RPMI7951 (cell line): ENCODE data around the gene SYNGR4. TPM values are rescaled to one million over a fixed set of nuclear protein-coding genes. Genes with fewer than 3 reads are reported as not detected.
"Not testable (repeated sequence)": the region's sequence is repeated elsewhere in the genome, so short reads cannot be mapped to it uniquely, and the experiment has no call there.

Experiments
- DNase-seq: peaks from one replicate; pipeline ENCODE4 v3.0.0-alpha.2; 2012; ENCODE audit warnings: low read depth
- total RNA-seq: library from RNA; depleted of rRNA; stranded (reverse); fragments of >200 nt; shearing (Covaris generic); gene quantifications from 2 replicates; pipeline ENCODE4 v1.2.3, GENCODE V29; 2014

SYNGR4 gene
- total RNA-seq, 1 experiment from 2014 or later, result not detected

DNA sequence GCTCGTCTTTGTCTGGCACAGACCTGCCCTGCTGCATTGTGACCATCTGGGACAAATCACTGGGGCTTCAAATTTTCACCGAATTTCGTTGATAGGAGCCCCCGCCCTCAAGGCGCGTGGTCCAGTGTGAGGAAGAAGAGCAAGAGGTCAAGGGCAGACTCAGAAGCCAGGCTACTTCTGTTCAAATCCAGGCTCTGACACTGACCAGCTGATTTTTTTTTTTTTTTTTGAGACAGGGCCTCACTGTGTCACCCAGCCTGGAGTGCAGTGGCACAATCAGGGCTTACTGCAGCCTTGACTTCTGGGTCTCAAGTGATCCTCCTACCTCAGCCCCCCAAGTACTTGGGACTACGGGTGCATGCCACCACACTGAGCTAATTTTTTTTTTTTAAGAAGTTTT is 7.2 kb downstream of the SYNGR4 start:
- no peak for DNase-seq

DNA sequence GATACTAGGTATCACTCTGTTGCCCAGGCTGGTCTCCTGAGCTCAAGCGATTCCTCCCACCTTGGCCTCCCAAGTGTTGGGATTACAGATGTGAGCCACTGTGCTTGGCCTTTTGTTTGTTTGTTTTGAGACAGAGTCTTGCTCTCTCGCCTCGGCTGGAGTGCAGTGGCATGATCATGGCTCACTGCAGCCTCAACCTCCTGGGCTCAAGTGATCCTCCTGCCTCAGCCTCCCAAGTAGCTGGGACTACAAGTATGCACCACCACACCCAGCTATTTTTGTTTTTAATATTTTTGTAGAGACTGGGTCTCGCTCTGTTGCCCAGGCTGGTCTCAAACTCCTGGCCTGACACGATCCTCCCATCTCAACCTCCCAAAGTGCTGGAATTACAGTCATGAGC is 7.6 kb downstream of the SYNGR4 start:
- DNase-seq, result not testable (repeated sequence)

GRCh38 chr19:48372904-48373303 is 8.7 kb downstream of the SYNGR4 start:
- DNase-seq, result no peak

DNA sequence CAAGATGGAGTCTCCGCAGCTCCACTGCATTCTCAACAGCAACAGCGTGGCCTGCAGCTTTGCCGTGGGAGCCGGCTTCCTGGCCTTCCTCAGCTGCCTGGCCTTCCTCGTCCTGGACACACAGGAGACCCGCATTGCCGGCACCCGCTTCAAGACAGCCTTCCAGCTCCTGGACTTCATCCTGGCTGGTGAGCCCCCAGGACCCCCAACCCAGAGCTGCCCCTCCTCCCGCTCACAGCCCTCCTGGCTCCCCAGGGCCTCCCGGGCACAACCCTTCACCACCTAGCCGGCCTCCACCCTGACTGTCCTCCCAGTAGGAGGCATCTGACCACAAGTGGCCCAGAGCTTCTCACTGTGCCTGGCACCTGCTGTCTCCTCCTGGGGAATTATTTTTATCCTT is 9.4 kb downstream of the SYNGR4 start:
- no peak for DNase-seq

DNA sequence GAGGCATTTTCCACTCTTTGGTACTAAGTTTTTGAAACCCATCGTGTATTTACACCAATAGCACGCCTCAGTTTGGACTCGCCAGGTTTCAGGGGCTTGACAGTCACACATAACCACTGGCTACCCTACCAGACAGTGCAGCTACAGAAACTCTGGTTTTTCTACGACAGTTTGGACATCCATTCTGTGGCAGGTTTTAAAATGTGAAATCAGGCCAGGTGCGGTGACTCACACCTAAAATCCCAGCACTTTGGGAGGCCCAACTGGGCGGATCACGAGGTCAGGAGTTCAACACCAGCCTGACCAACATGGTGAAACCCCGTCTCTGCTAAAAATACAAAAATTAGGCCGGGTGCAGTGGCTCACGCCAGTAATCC is 14.0 kb downstream of the SYNGR4 start:
- DNase-seq, result no peak

- DNase-seq, result no peak
These were observed 14.9 kb downstream of the SYNGR4 start for GRCh38 chr19:48379058-48379457.

DNA sequence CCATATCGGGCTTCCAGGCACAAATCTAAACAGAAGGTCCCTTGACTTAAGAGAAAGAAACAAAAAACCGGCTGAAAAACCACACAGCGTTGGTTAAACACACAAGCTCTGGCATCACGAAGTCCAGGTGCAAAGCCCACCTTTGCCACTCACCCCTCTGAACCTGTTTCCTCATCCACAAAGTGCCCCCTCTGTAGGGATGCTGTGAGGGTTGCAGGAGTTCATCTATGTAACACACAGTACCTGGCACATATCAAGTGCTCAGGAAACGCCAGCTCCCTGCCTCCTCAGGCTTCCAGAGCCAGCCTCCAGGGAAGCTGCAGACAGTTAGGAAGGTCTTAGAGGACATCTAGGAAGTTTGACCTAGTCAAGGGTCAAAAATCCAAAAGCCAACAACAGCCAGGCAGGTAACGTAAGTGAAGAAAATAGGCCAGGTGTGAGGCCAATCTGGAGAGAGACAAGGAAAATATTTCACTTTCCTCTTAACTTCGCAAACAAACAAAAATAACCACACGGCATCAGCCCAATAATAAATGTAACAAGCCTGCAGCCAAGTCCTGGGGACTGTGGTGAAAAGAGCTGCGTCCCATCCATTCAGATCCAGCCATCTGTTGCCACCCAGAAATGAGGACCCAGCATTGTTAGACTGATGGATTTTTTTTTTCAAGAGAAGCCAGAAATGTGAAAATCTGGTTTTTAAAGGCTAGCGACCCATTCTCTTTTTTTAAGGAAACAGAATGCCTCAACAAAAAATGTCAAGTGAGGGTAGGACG is 17.2 kb downstream of the SYNGR4 start:
- no peak for DNase-seq

DNA sequence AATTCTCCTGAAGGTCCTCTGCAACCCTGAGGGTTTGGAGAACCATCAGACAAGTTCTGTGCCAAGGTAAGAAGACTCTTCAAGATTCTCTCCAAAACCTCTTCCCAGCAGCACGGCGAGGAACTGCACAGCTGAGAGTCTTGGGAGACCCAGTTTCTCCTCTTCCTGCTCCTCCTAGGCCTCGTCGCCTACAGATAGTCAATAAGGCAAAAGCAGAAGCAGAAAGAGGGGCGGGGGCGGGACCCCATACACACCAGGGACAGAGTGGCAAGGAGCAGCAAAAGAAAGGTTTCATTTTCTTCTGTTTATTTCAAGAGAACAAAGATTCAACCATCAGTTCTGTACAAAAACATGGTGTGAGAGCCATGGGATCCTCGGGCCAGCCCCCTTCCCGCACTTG is 18.1 kb downstream of the SYNGR4 start:
- no peak for DNase-seq

DNA sequence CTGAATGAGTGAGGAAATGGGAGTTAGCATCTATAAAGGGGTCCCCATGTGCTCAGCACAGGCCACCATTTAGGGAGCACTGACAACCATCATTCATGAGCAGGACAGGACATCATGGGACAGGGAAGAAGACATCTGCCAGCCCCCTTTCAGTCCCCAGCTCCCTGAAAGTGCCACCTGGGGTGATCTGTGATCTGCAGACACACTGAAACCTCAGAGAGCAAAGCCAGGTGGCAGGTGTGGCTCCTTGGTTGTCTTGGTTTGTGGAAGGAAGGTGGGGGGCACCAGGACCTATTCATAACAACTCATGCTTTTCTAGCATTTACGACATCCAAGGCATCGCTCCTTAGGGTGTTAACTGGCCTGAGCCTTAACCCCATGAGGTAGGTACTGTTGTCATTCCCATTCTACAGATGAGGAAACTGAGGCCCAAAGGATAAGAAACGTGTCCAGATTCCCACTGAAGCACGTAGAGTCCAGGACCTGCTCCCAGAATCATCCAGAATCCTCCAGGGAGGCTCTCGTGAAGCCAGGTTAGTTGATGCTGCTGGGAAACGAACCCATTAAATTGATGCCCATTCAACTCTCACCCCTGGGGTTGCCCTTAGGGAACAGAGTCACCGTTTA is 21.4 kb downstream of the SYNGR4 start:
- DNase-seq, result no peak

- no peak for DNase-seq
These were observed 22.8 kb downstream of the SYNGR4 start for GRCh38 chr19:48386981-48387380.

DNA sequence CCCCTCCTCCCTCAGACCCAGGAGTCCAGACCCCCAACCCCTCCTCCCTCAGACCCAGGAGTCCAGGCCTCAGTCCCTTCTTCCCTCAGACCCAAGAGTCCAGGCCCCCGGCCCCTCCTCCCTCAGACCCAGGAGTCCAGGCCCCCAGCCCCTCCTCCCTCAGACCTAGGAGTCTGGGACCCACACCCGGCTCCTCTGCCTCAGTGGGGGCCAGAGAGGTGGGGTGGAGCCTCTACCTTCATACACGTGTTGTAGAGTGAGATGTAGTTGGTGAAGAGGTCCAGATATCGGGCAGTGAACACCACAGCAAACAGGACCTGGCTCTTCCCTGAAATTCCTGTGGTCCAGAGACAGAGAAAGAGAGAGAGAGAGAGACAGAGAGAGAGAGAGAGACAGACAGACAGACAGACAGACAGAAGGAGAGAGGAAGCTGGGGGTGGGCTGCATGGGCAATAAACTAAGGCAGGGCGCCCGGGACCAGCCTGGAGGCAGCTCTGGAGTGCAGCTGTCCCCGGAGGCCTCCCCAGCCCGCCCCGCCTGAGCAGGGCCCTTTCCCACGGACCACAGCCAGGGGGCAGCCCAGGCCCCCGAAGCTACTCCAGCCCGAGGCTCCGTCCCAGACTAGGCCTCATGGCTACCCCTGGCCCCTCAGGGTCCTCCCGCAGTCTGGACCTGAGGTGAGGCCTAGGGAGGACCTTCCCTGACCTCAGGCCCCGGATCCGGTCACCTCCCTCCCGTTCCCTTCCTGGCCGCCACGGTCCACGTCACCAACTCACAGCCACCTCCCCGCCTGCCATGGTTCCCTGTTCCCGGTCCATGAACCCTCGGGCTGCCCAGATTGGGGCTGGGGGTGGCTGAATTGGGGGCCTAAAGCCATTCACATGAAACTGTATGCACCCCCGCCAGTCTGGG is 26.3 kb downstream of the SYNGR4 start:
- DNase-seq, result peak; percentile 61

DNA sequence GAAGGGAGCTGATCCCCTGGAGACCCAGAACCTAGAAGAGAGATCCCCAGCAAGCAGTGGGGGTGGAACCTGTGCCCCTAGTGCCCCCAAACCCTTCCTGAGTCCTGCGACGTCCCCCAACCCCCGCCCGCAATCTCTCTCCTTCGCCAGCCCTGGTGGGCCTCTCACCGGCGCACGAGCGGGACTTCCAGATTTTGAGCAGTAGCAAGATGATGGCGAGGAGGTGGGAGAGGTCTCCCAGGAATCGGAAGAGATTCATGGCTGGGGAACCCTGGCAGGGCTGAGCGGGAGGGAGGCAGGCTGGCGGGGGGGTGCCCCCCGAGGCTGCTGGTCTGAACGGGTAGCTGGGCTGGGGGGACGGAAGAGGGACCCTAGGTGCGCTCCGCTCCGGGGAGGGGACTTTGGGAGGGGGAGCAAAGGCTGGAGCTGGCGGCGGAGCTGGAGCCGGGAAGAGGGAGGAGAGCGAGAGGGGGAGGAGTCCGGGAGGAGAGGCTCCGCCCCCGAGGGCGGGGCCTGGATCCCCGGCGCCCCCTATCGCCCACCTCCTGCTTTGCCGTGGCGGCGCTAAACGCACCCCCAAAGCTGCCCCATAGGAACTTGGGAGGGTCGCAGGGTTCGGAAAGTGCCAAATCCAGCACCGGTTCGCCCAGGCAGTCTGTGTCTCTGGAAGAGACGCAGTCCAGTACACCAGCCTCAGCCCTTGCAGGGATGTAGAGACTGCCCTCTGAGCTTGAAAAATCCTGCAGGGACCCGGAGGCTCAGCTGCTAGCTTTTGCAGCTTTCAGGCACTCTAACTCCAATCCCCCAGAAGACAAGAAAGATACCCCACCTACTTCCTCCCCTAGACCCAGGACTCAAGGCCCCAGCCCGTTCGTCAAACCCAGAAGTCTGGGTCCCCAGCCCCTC is 27.2 kb downstream of the SYNGR4 start, which contains the start of gene KDELR1:
TSS of gene KDELR1 (minus strand) at position 452 of the 906 bp plus-strand sequence. CDS start at position 259, 193 bp downstream.
- DNase-seq, result peak; percentile 67

- DNase-seq, result not testable (repeated sequence)
These were observed 27.8 kb downstream of the SYNGR4 start for GRCh38 chr19:48392006-48392344.

- DNase-seq, result no peak
These were observed 28.8 kb downstream of the SYNGR4 start for GRCh38 chr19:48392860-48393558.

DNA sequence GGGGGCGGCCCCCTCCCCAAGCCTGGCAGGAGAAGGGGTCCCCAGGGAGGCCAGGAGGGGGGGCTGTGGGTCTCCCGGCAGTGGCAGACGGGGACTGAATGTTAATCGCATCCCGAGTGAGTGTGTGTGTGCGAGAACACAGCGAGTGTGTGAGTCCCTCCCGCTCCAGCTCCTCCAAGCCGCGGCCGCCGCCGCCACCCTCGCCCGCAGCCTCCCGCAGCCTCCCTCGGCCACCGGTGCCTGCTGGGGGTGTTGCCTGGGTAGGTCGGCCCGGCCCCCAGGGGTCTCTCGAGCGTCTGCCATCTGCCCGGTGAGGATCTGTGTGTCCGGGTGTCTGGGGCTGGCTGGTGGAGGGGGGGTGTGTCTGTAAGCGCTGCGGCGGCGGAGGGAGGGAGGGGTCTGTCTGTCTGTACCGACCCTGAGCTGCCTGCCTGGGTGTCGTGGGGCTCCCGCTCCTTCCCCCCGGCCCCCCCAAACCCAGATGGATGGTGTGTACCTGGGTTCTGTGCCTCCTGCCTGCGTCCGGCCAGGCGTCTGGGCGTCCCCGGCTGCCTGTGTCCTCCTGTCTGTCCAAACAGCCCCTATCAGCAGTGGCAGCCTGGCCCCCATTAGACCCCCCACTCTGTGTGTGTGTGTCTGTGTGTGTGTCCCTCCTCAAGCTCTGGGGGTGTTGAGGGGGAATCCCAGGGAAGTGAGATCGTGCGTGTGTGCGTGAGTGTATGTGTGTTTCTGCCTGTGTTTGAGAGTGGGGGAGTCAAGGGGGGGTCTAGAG is 29.6 kb downstream of the SYNGR4 start, which contains the start of gene GRIN2D:
TSS of gene GRIN2D (plus strand) at position 110 of the 772 bp plus-strand sequence. CDS start 4,725 bp downstream, outside the sequence.
- no peak for DNase-seq

GRCh38 chr19:48394331-48395169 is 30.4 kb downstream of the SYNGR4 start:
- DNase-seq, result no peak

DNA sequence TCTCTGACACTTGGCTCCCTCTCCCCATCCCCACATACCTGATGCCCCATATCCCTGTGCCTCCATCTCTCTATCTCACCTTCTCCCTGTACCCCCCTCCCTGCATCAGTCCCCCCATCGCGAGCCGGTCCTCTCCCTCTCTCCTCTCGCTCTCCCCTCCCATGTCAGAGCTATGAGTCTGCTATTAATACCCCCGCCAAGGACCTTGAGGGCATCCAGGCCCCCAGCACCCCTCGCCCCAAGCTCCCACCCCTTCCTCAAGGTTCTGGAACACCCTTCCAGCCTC is 30.9 kb downstream of the SYNGR4 start:
- DNase-seq, result no peak

- DNase-seq, result no peak
These were observed 31.3 kb downstream of the SYNGR4 start for GRCh38 chr19:48395499-48395898.
